Mucosa of rectum (tissue), 2 donors: ENCODE results near the gene GPC1.

Experiments used
- H3K27ac ChIP-seq, 2 donors: one replicate each; pipeline ENCODE4 v1.7.0; 2013; ENCODE audit warnings: inconsistent platforms in 2 of 2, low read depth in 2 of 2, low read length in 2 of 2
- H3K27me3 ChIP-seq, 2 donors: one replicate each; pipeline ENCODE4 v1.7.0; 2013; ENCODE audit warnings: low read length in 2 of 2; ENCODE audit not compliant: control insufficient read depth in 2 of 2, insufficient read depth in 2 of 2
- H3K36me3 ChIP-seq, 2 donors: one replicate each; pipeline ENCODE4 v1.7.0; 2013; ENCODE audit warnings: low read length in 2 of 2; ENCODE audit not compliant: control insufficient read depth in 2 of 2, insufficient read depth in 2 of 2
- H3K4me1 ChIP-seq, 2 donors: one replicate each; pipeline ENCODE4 v1.7.0; 2013; ENCODE audit warnings: low read length in 2 of 2, mild to moderate bottlenecking in 1 of 2; ENCODE audit not compliant: control insufficient read depth in 2 of 2, insufficient read depth in 2 of 2
- H3K4me3 ChIP-seq, 2 donors: one replicate each; pipeline ENCODE4 v1.7.0; 2013; ENCODE audit warnings: low read length in 2 of 2
- H3K9ac ChIP-seq, 2 donors: one replicate each; pipeline ENCODE4 v1.7.0; 2013; ENCODE audit warnings: low read length in 2 of 2, low read depth in 1 of 2, mild to moderate bottlenecking in 1 of 2
- H3K9me3 ChIP-seq, 2 donors: one replicate each; pipeline ENCODE4 v1.7.0; 2013; ENCODE audit warnings: low read length in 2 of 2; ENCODE audit not compliant: control insufficient read depth in 2 of 2
- donor health status: healthy.
- donor health status: Normal muscosa, but diverticular disease.

The GPC1 gene

GRCh38 chr2:240416821-240417220 is 18.6 kb upstream of the GPC1 start:
- Histone ChIP-seq H3K4me1 (no peaks in the 10 kb centered on the region), H3K4me3 (no peak overlapping the region), H3K27me3 (no peaks in the 10 kb centered on the region), H3K36me3 (no peaks in the 10 kb centered on the region), H3K27ac (no peak overlapping the region), H3K9me3 (peaks cover 0 to 8% of the 10 kb centered on the region in 2 donors), H3K9ac (no peak overlapping the region)

- Histone ChIP-seq H3K36me3 (no peaks in the 10 kb centered on the region), H3K27ac (no peak overlapping the region), H3K27me3 (no peaks in the 10 kb centered on the region), H3K9ac (no peak overlapping the region), H3K4me3 (no peak overlapping the region), H3K4me1 (no peaks in the 10 kb centered on the region), H3K9me3 (peaks cover 0 to 8% of the 10 kb centered on the region in 2 donors)
Measured at GRCh38 chr2:240418311-240418710, 17.2 kb upstream of the GPC1 start.

DNA sequence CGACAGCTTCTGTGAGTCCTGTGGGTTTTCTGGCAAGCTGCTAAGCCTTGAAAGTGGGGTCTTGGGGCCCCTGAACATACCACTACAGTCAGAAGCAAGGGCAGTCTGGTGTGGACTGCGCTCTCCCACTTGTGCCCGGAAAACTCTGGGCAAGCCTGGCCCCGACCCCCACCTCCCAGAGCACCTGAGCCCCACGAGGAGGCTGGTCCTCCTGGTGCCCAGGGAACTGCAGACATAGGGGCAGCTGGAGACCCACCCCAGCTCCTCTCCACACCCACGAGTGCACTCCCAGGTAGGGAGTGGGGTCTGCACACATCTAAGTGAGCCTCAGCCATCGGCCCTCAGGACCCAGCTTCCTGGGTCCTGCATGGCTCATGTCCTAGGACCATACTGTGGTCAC is 16.2 kb upstream of the GPC1 start:
- H3K4me1 ChIP-seq = no peaks in the 10 kb centered on the region
- no peaks in the 10 kb centered on the region for H3K36me3 ChIP-seq
- H3K9ac ChIP-seq = no peak overlapping the region
- peaks cover 0 to 8% of the 10 kb centered on the region in 2 donors for H3K9me3 ChIP-seq
- H3K4me3 ChIP-seq = no peak overlapping the region
- H3K27ac ChIP-seq = no peak overlapping the region
- H3K27me3 ChIP-seq = no peaks in the 10 kb centered on the region

- peaks cover 0 to 8% of the 10 kb centered on the region in 2 donors for H3K9me3 ChIP-seq
- no peak overlapping the region for H3K4me3 ChIP-seq
- no peak overlapping the region for H3K9ac ChIP-seq
- no peaks in the 10 kb centered on the region for H3K36me3 ChIP-seq
- no peaks in the 10 kb centered on the region for H3K4me1 ChIP-seq
- no peaks in the 10 kb centered on the region for H3K27me3 ChIP-seq
- no peak overlapping the region for H3K27ac ChIP-seq
Measured at GRCh38 chr2:240419723-240420122, 15.7 kb upstream of the GPC1 start.

- H3K9ac ChIP-seq = no peak overlapping the region
- no peaks in the 10 kb centered on the region for H3K36me3 ChIP-seq
- H3K27me3 ChIP-seq = no peaks in the 10 kb centered on the region
- H3K4me3 ChIP-seq = no peak overlapping the region
- H3K27ac ChIP-seq = no peak overlapping the region
- H3K4me1 ChIP-seq = no peaks in the 10 kb centered on the region
- peaks cover 0 to 8% of the 10 kb centered on the region in 2 donors for H3K9me3 ChIP-seq
Measured at GRCh38 chr2:240420206-240421104, 15.0 kb upstream of the GPC1 start.

- no peak overlapping the region for H3K4me3 ChIP-seq
- H3K4me1 ChIP-seq = no peaks in the 10 kb centered on the region
- no peak overlapping the region for H3K27ac ChIP-seq
- no peaks in the 10 kb centered on the region for H3K36me3 ChIP-seq
- H3K9me3 ChIP-seq = peaks cover 0 to 8% of the 10 kb centered on the region in 2 donors
- H3K9ac ChIP-seq = no peak overlapping the region
- H3K27me3 ChIP-seq = no peaks in the 10 kb centered on the region
Measured at GRCh38 chr2:240421381-240421780, 14.1 kb upstream of the GPC1 start.

DNA sequence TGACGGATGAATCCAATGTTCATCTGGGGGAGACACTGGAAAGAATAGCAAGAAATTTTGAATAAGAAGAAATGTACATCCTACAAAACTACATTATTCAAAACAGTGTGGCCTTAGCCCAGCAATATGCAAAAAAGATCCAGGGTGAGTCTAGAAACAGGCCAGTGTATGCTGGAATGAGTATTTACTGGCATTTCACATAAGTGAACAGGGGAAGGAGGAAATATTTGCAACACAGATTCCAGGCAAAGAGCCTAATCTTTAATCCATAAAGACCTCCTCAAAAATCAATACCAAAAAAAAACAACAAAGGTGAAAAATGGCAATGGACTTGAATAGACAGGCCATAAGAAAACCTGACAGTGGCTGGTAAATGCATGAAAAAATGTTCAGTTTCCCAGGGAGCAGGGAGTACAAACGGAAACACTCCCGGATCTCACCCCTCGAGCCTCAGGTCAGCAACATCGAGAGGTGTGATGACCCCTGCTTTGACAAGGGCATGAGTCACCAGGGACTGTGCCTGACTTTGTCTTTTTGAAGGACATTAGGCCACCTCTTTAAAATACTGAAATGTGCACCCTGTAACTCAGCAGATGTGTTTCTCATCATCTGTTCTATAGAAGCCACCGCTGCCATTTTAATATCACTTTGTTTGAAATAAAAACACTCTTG is 12.7 kb upstream of the GPC1 start:
- Histone ChIP-seq H3K4me1 (no peaks in the 10 kb centered on the region), H3K9ac (no peak overlapping the region), H3K36me3 (no peaks in the 10 kb centered on the region), H3K27me3 (no peaks in the 10 kb centered on the region), H3K9me3 (peaks cover 0 to 8% of the 10 kb centered on the region in 2 donors), H3K4me3 (no peak overlapping the region), H3K27ac (no peak overlapping the region)

- H3K4me3 ChIP-seq = no peak overlapping the region
- no peaks in the 10 kb centered on the region for H3K36me3 ChIP-seq
- H3K9me3 ChIP-seq = peaks cover 0 to 8% of the 10 kb centered on the region in 2 donors
- H3K9ac ChIP-seq = no peak overlapping the region
- H3K27ac ChIP-seq = no peak overlapping the region
- H3K4me1 ChIP-seq = no peaks in the 10 kb centered on the region
- H3K27me3 ChIP-seq = no peaks in the 10 kb centered on the region
Measured at GRCh38 chr2:240423788-240424191, 11.7 kb upstream of the GPC1 start.

- H3K27ac ChIP-seq = no peak overlapping the region
- H3K9ac ChIP-seq = no peak overlapping the region
- peaks cover 0 to 6% of the 10 kb centered on the region in 2 donors for H3K9me3 ChIP-seq
- H3K4me3 ChIP-seq = no peak overlapping the region
- no peaks in the 10 kb centered on the region for H3K36me3 ChIP-seq
- no peaks in the 10 kb centered on the region for H3K4me1 ChIP-seq
- no peaks in the 10 kb centered on the region for H3K27me3 ChIP-seq
Measured at GRCh38 chr2:240424341-240425235, 10.9 kb upstream of the GPC1 start.
